Measurements from ENCODE around the gene DCN. TPM values are rescaled to one million over a fixed set of nuclear protein-coding genes. Genes with fewer than 3 reads are reported as not detected.

DCN gene
- total RNA-seq, 1 donor from 2014 or later: 1,553 TPM

GRCh38 chr12:91120781-91121180 is 61.8 kb downstream of the DCN start:
- no peak overlapping the region for H3K4me3 ChIP-seq
- H3K27ac ChIP-seq: no peak overlapping the region
- no peak for DNase-seq (ENCODE audit: extremely low spot score in 2 of 2)
- no peaks in the 10 kb centered on the region for H3K9me3 ChIP-seq
- no peaks in the 10 kb centered on the region for H3K36me3 ChIP-seq
- H3K27me3 ChIP-seq: no peaks in the 10 kb centered on the region
- intact Hi-C loops (cut with DNase I): no loop called here
- TF ChIP-seq POLR2AphosphoS5 (IDR thresholded peaks at IDR 0.05; ENCODE audit: insufficient read depth in 1 of 2, low read depth in 1 of 2) (no peak), CTCF (IDR thresholded peaks at IDR 0.05) (no peak), POLR2A (IDR thresholded peaks at IDR 0.05) (no peak)
- H3K4me1 ChIP-seq: no peaks in the 10 kb centered on the region

GRCh38 chr12:91119089-91119488 is 63.5 kb downstream of the DCN start:
- no peaks in the 10 kb centered on the region for H3K9me3 ChIP-seq
- intact Hi-C loops (cut with DNase I): no loop called here
- no peaks in the 10 kb centered on the region for H3K27me3 ChIP-seq
- no peaks in the 10 kb centered on the region for H3K4me1 ChIP-seq
- TF ChIP-seq CTCF (IDR thresholded peaks at IDR 0.05): no peak
- peak in 1 of 2 donors; percentile 78 for TF ChIP-seq POLR2AphosphoS5 (IDR thresholded peaks at IDR 0.05; ENCODE audit: insufficient read depth in 1 of 2, low read depth in 1 of 2)
- no peak for DNase-seq (ENCODE audit: extremely low spot score in 2 of 2)
- H3K27ac ChIP-seq: no peak overlapping the region
- H3K4me3 ChIP-seq: no peak overlapping the region
- no peaks in the 10 kb centered on the region for H3K36me3 ChIP-seq

- H3K4me1 ChIP-seq: peaks cover 9% of the 10 kb centered on the region
- H3K27me3 ChIP-seq: no peaks in the 10 kb centered on the region
- H3K4me3 ChIP-seq: no peak overlapping the region
- H3K9me3 ChIP-seq: no peaks in the 10 kb centered on the region
- peak overlapping the region; percentile 21 for H3K27ac ChIP-seq
- TF ChIP-seq CTCF (IDR thresholded peaks at IDR 0.05): no peak
- TF ChIP-seq POLR2A (IDR thresholded peaks at IDR 0.05): no peak
- TF ChIP-seq POLR2AphosphoS5 (IDR thresholded peaks at IDR 0.05; ENCODE audit: insufficient read depth in 1 of 2, low read depth in 1 of 2): no peak
- H3K36me3 ChIP-seq: no peaks in the 10 kb centered on the region
- no peak for DNase-seq (ENCODE audit: extremely low spot score in 2 of 2)
- intact Hi-C loops (cut with DNase I): no loop called here
Measured at GRCh38 chr12:91113621-91114020, 69.0 kb downstream of the DCN start.

- DNase-seq (ENCODE audit: extremely low spot score in 2 of 2): no peak
- H3K4me3 ChIP-seq: peak within 1 kb of the TSS; percentile 34 to 36
- intact Hi-C loops (cut with DNase I): no loop called here
- no peaks in the 10 kb centered on the region for H3K27me3 ChIP-seq
- peak within 1 kb of the TSS; percentile 73 for H3K27ac ChIP-seq
- no peaks in the 10 kb centered on the region for H3K9me3 ChIP-seq
- no peaks in the 10 kb centered on the region for H3K36me3 ChIP-seq
- TF ChIP-seq POLR2AphosphoS5 (IDR thresholded peaks at IDR 0.05; ENCODE audit: insufficient read depth in 1 of 2, low read depth in 1 of 2) (no peak), POLR2A (IDR thresholded peaks at IDR 0.05) (no peak)
- peaks cover 9% of the 10 kb centered on the region for H3K4me1 ChIP-seq
Measured at GRCh38 chr12:91111366-91112325, 71.0 kb downstream of the DCN start, which contains the start of gene LUM. TSS of gene LUM (minus strand) at chr12:91111494. CDS start at chr12:91108979, 2,515 bp downstream.

- Histone ChIP-seq H3K9me3 (no peaks in the 10 kb centered on the region), H3K27ac (peak overlapping the region; percentile 73), H3K4me3 (peak overlapping the region in 1 of 2 donors; percentile 34), H3K4me1 (peaks cover 9% of the 10 kb centered on the region), H3K36me3 (no peaks in the 10 kb centered on the region), H3K27me3 (no peaks in the 10 kb centered on the region)
- no peak for DNase-seq (ENCODE audit: extremely low spot score in 2 of 2)
- TF ChIP-seq POLR2AphosphoS5 (IDR thresholded peaks at IDR 0.05; ENCODE audit: insufficient read depth in 1 of 2, low read depth in 1 of 2) (no peak), POLR2A (IDR thresholded peaks at IDR 0.05) (no peak), CTCF (IDR thresholded peaks at IDR 0.05) (no peak)
- intact Hi-C loops (cut with DNase I): no loop called here
Measured at GRCh38 chr12:91110311-91110924, 72.2 kb downstream of the DCN start.

Data from vagina (tissue), 2 donors.